OCI-LY3 (cell line): ENCODE results near the gene SGSM2.

Source experiments
- CTCF ChIP-seq: fragments of 200-600, 300-600 bp; sonication (generic); IDR thresholded peaks from 2 replicates; pipeline ENCODE4 v1.5.1; 2014; ENCODE audit warnings: antibody characterized with exemption, low read length, low read depth
- EZH2phosphoT487 ChIP-seq: fragments of 200-600 bp; shearing (Covaris generic); IDR thresholded peaks from 2 replicates; pipeline ENCODE4 v1.6.1; 2018; ENCODE audit warnings: antibody characterized with exemption, mixed run types, low read depth

- TF ChIP-seq CTCF (no peak), EZH2phosphoT487 (no peak)
These were observed 15.9 kb upstream of the SGSM2 start for GRCh38 chr17:2321399-2321798.
